K562 (cell line): ENCODE measurements around the gene GALNS. TPM values are rescaled to one million over a fixed set of nuclear protein-coding genes. Genes with fewer than 3 reads are reported as not detected.

Experiments
- CBX8 ChIP-seq: fragments of 200-600 bp; sonication (generic); IDR thresholded peaks from 2 replicates; pipeline ENCODE4 v1.6.1; 2012; ENCODE audit warnings: borderline replicate concordance, mixed run types, low read depth, mild to moderate bottlenecking, moderate library complexity, mixed read lengths, low read length, control low read depth, inconsistent platforms; ENCODE audit not compliant: poor library complexity, severe bottlenecking; ENCODE audit errors: extremely low read depth
- E2F1 ChIP-seq: sonication (generic); formaldehyde crosslinking; IDR thresholded peaks from 2 replicates; pipeline ENCODE4 v1.8.1; 2023; ENCODE audit warnings: mild to moderate bottlenecking, missing genetic modification reagents, moderate library complexity
- GATAD2B ChIP-seq: fragments of 450-650 bp; IDR thresholded peaks from 2 replicates; pipeline ENCODE4 v1.6.1; 2017; ENCODE audit warnings: mild to moderate bottlenecking, borderline replicate concordance
- NR2C2 ChIP-seq, 2 experiments: fragments of 200-800 bp in 1 of 2; sonication (Bioruptor generic) in 1 of 2; sonication (generic) in 1 of 2; formaldehyde crosslinking in 1 of 2; IDR thresholded peaks; 2 replicates each; pipeline versions ENCODE4 v1.6.1 to v1.8.0; 2016 to 2022; ENCODE audit warnings: mild to moderate bottlenecking in 1 of 2, missing compliant biosample characterization in 1 of 2, missing genetic modification characterization in 1 of 2, missing genetic modification reagents in 1 of 2
- SIX5 ChIP-seq, 2 experiments: IDR thresholded peaks; 2 replicates each; pipeline ENCODE4 v1.6.1; 2011; ENCODE audit warnings: low read length in 2 of 2, borderline replicate concordance in 1 of 2, low read depth in 1 of 2, mild to moderate bottlenecking in 1 of 2, moderate library complexity in 1 of 2; ENCODE audit not compliant: insufficient read depth in 1 of 2
- SMARCE1 ChIP-seq: fragments of 450-650 bp; IDR thresholded peaks from 2 replicates; pipeline ENCODE4 v1.7.1; 2016; ENCODE audit warnings: mild to moderate bottlenecking
- SMC3 ChIP-seq: conservative IDR thresholded peaks from 2 replicates; pipeline ENCODE4 v1.6.1; 2011; ENCODE audit warnings: low read depth, low read length, improper control_type of control experiment; ENCODE audit not compliant: insufficient read depth
- TAF9B ChIP-seq: fragments of 450-650 bp; IDR thresholded peaks from 2 replicates; pipeline ENCODE4 v1.6.1; 2018; ENCODE audit warnings: mild to moderate bottlenecking; ENCODE audit not compliant: partially characterized antibody
- TCF3 ChIP-seq: sonication (generic); formaldehyde crosslinking; IDR thresholded peaks from 2 replicates; pipeline ENCODE4 v1.4.0; 2020; ENCODE audit warnings: mild to moderate bottlenecking, missing genetic modification reagents
- U2AF1 ChIP-seq: fragments of 200-400 bp; formaldehyde crosslinking; optimal IDR thresholded peaks from 2 replicates; pipeline ENCODE3; 2017; ENCODE audit warnings: mild to moderate bottlenecking, low read depth, low read length, moderate library complexity
- polyA plus RNA-seq, 8 experiments: library from polyadenylated mRNA; depleted of rRNA in 4 of 8; stranded (reverse) in 5 of 8; unstranded in 3 of 8; fragments of >200 nt; fragmentation: Nextera tagmentation in 2 of 8; fragmentation: Illumina TruSeq in 1 of 8; extraction: Ambion mirVana in 2 of 8; extraction: Trizol in 1 of 8; gene quantifications; 2 replicates each; pipeline versions ENCODE4 v1.2.1 to v1.2.3, GENCODE V29; 2011 to 2014; ENCODE audit warnings: inconsistent platforms in 1 of 8, missing spikeins in 1 of 8
- total RNA-seq, 7 experiments: library from RNA; depleted of rRNA in 6 of 7; stranded (reverse); fragments of >200 nt in 6 of 7; fragmentation: Illumina TruSeq in 2 of 7; extraction: Trizol in 2 of 7; gene quantifications; 2 replicates each; pipeline versions ENCODE4 v1.2.1 to v1.2.3, GENCODE V29; 2011 to 2021; ENCODE audit warnings: low replicate concordance in 1 of 7
- TF ChIP-seq, protein P1 (sequence below): fragments of 200-800 bp; sonication (Bioruptor generic); IDR thresholded peaks from 2 replicates; pipeline ENCODE4 v1.6.1; 2017; ENCODE audit warnings: missing genetic modification characterization, missing compliant biosample characterization
- TF ChIP-seq, protein P2 (sequence below): sonication (generic); formaldehyde crosslinking; IDR thresholded peaks from 2 replicates; pipeline ENCODE4 v1.8.1; 2023; ENCODE audit warnings: missing genetic modification reagents, mild to moderate bottlenecking, borderline replicate concordance
- TF ChIP-seq, protein P3 (sequence below): sonication (generic); formaldehyde crosslinking; IDR thresholded peaks from 2 replicates; pipeline ENCODE4 v1.8.0; 2022; ENCODE audit warnings: mild to moderate bottlenecking, low read depth, missing genetic modification reagents
- TF ChIP-seq, protein P4 (sequence below): fragments of 200-800 bp; sonication (Bioruptor generic); IDR thresholded peaks from 2 replicates; pipeline ENCODE4 v1.6.1; 2017; ENCODE audit warnings: missing genetic modification characterization, missing compliant biosample characterization

Gene GALNS
- total and polyA plus RNA-seq, 9 of the 15 experiments (the other 6 are each of a cell fraction or from before 2014, with no cell fraction given) = 0.38 to 13.2 (median 4.3) TPM

- TF ChIP-seq GATAD2B = peak; percentile 100
- TF ChIP-seq, protein P1, sequence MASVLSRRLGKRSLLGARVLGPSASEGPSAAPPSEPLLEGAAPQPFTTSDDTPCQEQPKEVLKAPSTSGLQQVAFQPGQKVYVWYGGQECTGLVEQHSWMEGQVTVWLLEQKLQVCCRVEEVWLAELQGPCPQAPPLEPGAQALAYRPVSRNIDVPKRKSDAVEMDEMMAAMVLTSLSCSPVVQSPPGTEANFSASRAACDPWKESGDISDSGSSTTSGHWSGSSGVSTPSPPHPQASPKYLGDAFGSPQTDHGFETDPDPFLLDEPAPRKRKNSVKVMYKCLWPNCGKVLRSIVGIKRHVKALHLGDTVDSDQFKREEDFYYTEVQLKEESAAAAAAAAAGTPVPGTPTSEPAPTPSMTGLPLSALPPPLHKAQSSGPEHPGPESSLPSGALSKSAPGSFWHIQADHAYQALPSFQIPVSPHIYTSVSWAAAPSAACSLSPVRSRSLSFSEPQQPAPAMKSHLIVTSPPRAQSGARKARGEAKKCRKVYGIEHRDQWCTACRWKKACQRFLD (CRISPR knock-in tag) = no peak
- TF ChIP-seq SMARCE1 = no peak
- TF ChIP-seq, protein P2, sequence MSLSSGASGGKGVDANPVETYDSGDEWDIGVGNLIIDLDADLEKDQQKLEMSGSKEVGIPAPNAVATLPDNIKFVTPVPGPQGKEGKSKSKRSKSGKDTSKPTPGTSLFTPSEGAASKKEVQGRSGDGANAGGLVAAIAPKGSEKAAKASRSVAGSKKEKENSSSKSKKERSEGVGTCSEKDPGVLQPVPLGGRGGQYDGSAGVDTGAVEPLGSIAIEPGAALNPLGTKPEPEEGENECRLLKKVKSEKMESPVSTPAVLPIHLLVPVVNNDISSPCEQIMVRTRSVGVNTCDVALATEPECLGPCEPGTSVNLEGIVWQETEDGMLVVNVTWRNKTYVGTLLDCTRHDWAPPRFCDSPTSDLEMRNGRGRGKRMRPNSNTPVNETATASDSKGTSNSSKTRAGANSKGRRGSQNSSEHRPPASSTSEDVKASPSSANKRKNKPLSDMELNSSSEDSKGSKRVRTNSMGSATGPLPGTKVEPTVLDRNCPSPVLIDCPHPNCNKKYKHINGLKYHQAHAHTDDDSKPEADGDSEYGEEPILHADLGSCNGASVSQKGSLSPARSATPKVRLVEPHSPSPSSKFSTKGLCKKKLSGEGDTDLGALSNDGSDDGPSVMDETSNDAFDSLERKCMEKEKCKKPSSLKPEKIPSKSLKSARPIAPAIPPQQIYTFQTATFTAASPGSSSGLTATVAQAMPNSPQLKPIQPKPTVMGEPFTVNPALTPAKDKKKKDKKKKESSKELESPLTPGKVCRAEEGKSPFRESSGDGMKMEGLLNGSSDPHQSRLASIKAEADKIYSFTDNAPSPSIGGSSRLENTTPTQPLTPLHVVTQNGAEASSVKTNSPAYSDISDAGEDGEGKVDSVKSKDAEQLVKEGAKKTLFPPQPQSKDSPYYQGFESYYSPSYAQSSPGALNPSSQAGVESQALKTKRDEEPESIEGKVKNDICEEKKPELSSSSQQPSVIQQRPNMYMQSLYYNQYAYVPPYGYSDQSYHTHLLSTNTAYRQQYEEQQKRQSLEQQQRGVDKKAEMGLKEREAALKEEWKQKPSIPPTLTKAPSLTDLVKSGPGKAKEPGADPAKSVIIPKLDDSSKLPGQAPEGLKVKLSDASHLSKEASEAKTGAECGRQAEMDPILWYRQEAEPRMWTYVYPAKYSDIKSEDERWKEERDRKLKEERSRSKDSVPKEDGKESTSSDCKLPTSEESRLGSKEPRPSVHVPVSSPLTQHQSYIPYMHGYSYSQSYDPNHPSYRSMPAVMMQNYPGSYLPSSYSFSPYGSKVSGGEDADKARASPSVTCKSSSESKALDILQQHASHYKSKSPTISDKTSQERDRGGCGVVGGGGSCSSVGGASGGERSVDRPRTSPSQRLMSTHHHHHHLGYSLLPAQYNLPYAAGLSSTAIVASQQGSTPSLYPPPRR (CRISPR knock-in tag) = 0 out of 2 replicates have a peak, but pooled peaks have one; percentile 58
- TF ChIP-seq CBX8 = no peak
- TF ChIP-seq NR2C2 (CRISPR knock-in tag; IDR thresholded peaks at IDR 0.05) = peak; percentile 44; the same call in 1 of the 2 replicates
- no peak; the same call in 1 of the 2 replicates for TF ChIP-seq NR2C2 (tag; IDR thresholded peaks at IDR 0.05)
- TF ChIP-seq SIX5 (IDR thresholded peaks at IDR 0.05; ENCODE audit: borderline replicate concordance in 1 of 2, insufficient read depth in 1 of 2, low read depth in 1 of 2, low read length in 2 of 2) = no peak
- no peak for TF ChIP-seq TAF9B
- TF ChIP-seq, protein P3, sequence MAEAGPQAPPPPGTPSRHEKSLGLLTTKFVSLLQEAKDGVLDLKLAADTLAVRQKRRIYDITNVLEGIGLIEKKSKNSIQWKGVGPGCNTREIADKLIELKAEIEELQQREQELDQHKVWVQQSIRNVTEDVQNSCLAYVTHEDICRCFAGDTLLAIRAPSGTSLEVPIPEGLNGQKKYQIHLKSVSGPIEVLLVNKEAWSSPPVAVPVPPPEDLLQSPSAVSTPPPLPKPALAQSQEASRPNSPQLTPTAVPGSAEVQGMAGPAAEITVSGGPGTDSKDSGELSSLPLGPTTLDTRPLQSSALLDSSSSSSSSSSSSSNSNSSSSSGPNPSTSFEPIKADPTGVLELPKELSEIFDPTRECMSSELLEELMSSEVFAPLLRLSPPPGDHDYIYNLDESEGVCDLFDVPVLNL = peak; percentile 85
- no peak for TF ChIP-seq U2AF1
- peak; percentile 79 for TF ChIP-seq SMC3
- TF ChIP-seq, protein P4, sequence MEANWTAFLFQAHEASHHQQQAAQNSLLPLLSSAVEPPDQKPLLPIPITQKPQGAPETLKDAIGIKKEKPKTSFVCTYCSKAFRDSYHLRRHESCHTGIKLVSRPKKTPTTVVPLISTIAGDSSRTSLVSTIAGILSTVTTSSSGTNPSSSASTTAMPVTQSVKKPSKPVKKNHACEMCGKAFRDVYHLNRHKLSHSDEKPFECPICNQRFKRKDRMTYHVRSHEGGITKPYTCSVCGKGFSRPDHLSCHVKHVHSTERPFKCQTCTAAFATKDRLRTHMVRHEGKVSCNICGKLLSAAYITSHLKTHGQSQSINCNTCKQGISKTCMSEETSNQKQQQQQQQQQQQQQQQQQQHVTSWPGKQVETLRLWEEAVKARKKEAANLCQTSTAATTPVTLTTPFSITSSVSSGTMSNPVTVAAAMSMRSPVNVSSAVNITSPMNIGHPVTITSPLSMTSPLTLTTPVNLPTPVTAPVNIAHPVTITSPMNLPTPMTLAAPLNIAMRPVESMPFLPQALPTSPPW (CRISPR knock-in tag) = peak; percentile 98
- TF ChIP-seq E2F1 (CRISPR knock-in tag) = peak; percentile 97
- peak; percentile 10; the same call in 1 of the 2 replicates for TF ChIP-seq TCF3 (CRISPR knock-in tag)
Measured at GRCh38 chr16:88785106-88785924, 71.4 kb downstream of the GALNS start, which contains the start of gene PIEZO1 (continued).
